ENCODE data around the gene POLR2I.

POLR2I gene

DNA sequence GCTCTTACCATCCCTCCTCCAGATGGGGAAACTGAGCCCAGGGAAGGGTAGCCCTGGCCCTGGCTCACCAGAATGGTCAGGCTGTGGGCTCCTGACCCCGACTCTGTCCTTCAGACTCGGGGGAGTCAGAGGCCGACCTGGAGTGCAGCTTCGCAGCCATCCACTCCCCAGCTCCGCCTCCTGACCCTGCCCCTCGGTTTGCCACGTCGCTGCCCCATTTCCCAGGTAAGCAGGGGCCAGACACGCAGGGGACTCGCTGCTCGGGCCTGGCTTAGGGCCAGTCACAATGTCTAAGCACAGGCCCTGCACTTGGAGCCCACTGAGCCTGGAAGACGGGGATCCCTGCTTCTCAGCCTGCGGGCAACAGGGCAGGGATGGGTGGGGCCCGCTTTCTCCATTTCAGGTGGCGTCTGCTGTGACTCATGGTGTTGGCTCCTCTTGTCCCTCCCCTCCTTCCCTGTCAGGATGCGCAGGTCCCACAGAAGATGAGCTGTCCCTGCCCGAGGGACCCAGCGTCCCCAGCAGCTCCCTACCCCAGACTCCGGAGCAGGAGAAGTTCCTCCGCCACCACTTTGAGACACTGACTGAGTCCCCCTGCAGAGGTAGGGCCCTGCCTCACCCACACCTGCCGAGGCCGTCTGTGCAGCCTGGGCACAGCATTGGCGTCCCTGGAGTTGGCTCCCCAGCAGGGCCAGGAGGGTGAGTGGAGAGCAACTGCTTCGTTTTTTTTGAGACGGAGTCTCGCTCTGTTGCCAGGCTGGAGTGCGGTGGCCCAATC is 12.9 kb downstream of the POLR2I start:
- FAIRE-seq (no peak), DNase-seq (ENCODE audit: insufficient read length, low spot score) (no peak)
- TF ChIP-seq POLR2A (IDR thresholded peaks at IDR 0.05; ENCODE audit: low read depth, low read length), result no peak

DNA sequence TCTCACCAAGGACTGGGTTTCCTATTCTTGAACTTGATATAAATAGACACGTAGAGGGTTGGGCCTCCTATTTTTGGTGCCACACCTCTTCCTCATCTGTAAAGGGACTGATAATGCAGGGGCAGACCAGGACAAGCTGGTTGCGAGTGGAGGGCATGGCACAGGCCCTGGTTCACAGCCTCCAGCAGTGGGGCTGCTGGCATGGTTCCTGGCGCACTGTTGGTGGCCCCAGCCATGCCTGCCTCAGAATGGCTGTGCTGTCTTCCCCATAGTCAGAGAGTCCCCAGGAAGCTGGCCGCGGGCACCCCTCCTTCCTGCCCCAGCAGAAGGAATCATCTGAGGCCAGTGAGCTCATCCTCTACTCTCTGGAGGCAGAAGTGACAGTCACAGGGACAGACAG is 14.2 kb downstream of the POLR2I start:
- no peak for FAIRE-seq

GRCh38 chr19:36099166-36099785 is 15.4 kb downstream of the POLR2I start:
- no peak for TF ChIP-seq POLR2A (IDR thresholded peaks at IDR 0.05; ENCODE audit: low read depth, low read length)
- FAIRE-seq, result no peak
- DNase-seq (ENCODE audit: insufficient read length, low spot score), result no peak

More for the DNA sequence above, 14.2 kb downstream of the POLR2I start:
- DNase-seq (ENCODE audit: insufficient read length, low spot score), result no peak
- TF ChIP-seq POLR2A (IDR thresholded peaks at IDR 0.05; ENCODE audit: low read depth, low read length), result peak; percentile 11; the same call in 1 of the 2 replicates

- TF ChIP-seq POLR2A (IDR thresholded peaks at IDR 0.05; ENCODE audit: low read depth, low read length), result no peak
- FAIRE-seq (no peak), DNase-seq (ENCODE audit: insufficient read length, low spot score) (no peak)
Measured at GRCh38 chr19:36097036-36097435, 17.6 kb downstream of the POLR2I start.

- FAIRE-seq, result no peak
- DNase-seq (ENCODE audit: insufficient read length, low spot score), result no peak
- TF ChIP-seq POLR2A (IDR thresholded peaks at IDR 0.05; ENCODE audit: low read depth, low read length), result no peak
Measured at GRCh38 chr19:36093687-36094086, 21.0 kb downstream of the POLR2I start.

- no peak for DNase-seq (ENCODE audit: insufficient read length, low spot score)
- no peak for TF ChIP-seq POLR2A (IDR thresholded peaks at IDR 0.05; ENCODE audit: low read depth, low read length)
- no peak for FAIRE-seq
Measured at GRCh38 chr19:36093146-36093662, 21.5 kb downstream of the POLR2I start.

GRCh38 chr19:36092566-36092965 is 22.1 kb downstream of the POLR2I start:
- no peak for DNase-seq (ENCODE audit: insufficient read length, low spot score)
- no peak for TF ChIP-seq POLR2A (IDR thresholded peaks at IDR 0.05; ENCODE audit: low read depth, low read length)
- no peak for FAIRE-seq

DNA sequence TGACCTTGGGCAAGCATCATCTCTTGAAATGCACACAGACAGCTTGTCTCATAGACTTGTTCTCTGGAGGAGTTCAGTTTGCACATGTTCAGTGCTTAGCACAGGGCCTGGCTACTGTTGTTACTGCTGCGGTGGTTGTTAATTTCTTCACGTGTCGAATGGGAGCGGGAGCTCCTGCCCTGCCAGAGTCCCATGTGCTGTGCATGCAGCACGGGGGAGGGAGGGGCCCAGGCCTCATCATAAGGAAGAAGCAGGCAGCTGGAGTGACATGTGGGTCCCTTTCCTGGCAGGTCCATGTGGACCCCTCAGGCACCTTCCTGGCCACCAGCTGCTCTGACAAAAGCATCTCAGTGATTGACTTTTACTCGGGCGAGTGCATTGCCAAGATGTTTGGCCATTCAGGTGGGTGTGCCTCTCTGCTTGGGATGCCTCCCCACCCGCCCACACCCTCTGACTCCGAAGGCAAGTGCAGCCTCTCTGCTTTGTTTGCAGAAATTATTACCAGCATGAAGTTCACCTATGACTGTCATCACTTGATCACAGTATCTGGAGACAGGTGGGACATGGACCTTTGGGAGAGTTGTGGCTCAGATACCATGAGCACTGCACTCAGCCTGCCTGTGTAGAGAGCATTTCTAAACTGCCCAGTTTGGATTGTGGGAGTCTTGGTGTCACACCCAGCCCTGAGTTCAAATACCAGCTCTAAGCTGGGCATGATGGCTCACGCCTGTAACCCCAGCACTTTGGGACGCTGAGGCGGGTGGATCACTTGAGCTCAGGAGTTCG is 23.6 kb downstream of the POLR2I start:
- DNase-seq (ENCODE audit: insufficient read length, low spot score) (no peak), FAIRE-seq (no peak)
- no peak for TF ChIP-seq POLR2A (IDR thresholded peaks at IDR 0.05; ENCODE audit: low read depth, low read length)

GRCh38 chr19:36089847-36090246 is 24.8 kb downstream of the POLR2I start:
- no peak for DNase-seq (ENCODE audit: insufficient read length, low spot score)
- no peak for FAIRE-seq
- TF ChIP-seq POLR2A (IDR thresholded peaks at IDR 0.05; ENCODE audit: low read depth, low read length), result no peak

DNA sequence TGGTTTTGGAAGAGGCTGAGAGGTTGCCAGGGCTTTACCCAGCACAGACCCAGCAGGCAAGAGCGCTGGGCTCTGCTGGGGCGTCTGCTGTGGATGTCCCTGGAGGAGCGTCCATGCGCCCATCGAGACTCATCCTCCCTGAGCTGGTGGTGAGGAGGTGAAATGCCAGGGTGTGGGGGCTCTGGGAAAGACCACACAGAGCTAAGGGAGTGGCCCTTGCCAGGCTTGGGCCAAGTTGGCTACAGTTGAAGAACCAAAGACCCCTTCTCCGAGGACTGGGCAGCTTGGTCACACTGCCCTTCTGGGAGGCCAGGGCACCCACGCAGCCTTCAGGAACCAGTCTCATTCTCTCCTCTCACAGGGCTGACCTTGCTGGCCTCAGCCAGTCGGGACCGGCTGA is 28.3 kb downstream of the POLR2I start:
- FAIRE-seq (no peak), DNase-seq (ENCODE audit: insufficient read length, low spot score) (no peak)
- no peak for TF ChIP-seq POLR2A (IDR thresholded peaks at IDR 0.05; ENCODE audit: low read depth, low read length)

GRCh38 chr19:36084231-36085009 is 30.3 kb downstream of the POLR2I start:
- no peak for TF ChIP-seq POLR2A (IDR thresholded peaks at IDR 0.05; ENCODE audit: low read depth, low read length)
- FAIRE-seq (no peak), DNase-seq (ENCODE audit: insufficient read length, low spot score) (no peak)

GRCh38 chr19:36082916-36083315 is 31.8 kb downstream of the POLR2I start:
- no peak for FAIRE-seq
- no peak for DNase-seq (ENCODE audit: insufficient read length, low spot score)
- TF ChIP-seq POLR2A (IDR thresholded peaks at IDR 0.05; ENCODE audit: low read depth, low read length), result no peak

GRCh38 chr19:36081894-36082293 is 32.8 kb downstream of the POLR2I start:
- no peak for TF ChIP-seq POLR2A (IDR thresholded peaks at IDR 0.05; ENCODE audit: low read depth, low read length)
- no peak for DNase-seq (ENCODE audit: insufficient read length, low spot score)
- no peak for FAIRE-seq

Data from H54 (cell line).